ENCODE measurements around the gene ID2. TPM values are rescaled to one million over a fixed set of nuclear protein-coding genes. Genes with fewer than 3 reads are reported as not detected.
"Not testable (repeated sequence)": the region's sequence is repeated elsewhere in the genome, so short reads cannot be mapped to it uniquely, and the experiment has no call there.

Gene ID2
- total RNA-seq, 1 donor from 2014 or later, result 378 TPM

DNA sequence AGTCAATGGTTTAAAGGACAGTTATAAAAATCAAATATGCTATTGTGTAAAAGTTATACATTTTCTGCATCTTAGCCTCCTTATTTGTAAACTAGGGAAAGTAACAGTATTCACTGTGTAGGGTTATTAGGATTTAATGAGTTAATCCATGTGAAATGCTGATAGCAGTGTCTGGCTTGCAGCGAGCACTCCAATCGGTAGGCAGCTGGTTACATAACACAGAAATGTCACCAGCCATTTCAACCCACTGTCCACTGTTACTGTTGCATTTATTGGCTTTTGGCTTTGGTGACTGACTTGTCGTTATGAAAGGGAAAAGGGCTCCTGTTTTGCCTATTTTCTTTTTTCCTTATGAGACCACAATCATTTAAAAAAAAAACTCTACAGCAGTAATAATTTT is 38.9 kb downstream of the ID2 start:
- TF ChIP-seq POLR2A (IDR thresholded peaks at IDR 0.05) (no peak), POLR2AphosphoS5 (IDR thresholded peaks at IDR 0.05; ENCODE audit: insufficient read depth in 1 of 2, low read depth in 1 of 2) (no peak)
- TF ChIP-seq, protein P1, sequence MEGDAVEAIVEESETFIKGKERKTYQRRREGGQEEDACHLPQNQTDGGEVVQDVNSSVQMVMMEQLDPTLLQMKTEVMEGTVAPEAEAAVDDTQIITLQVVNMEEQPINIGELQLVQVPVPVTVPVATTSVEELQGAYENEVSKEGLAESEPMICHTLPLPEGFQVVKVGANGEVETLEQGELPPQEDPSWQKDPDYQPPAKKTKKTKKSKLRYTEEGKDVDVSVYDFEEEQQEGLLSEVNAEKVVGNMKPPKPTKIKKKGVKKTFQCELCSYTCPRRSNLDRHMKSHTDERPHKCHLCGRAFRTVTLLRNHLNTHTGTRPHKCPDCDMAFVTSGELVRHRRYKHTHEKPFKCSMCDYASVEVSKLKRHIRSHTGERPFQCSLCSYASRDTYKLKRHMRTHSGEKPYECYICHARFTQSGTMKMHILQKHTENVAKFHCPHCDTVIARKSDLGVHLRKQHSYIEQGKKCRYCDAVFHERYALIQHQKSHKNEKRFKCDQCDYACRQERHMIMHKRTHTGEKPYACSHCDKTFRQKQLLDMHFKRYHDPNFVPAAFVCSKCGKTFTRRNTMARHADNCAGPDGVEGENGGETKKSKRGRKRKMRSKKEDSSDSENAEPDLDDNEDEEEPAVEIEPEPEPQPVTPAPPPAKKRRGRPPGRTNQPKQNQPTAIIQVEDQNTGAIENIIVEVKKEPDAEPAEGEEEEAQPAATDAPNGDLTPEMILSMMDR (IDR thresholded peaks at IDR 0.05), result no peak
- Histone ChIP-seq H3K9me3 (no peaks in the 10 kb centered on the region), H3K4me3 (no peak overlapping the region), H3K27ac (no peak overlapping the region), H3K27me3 (no peaks in the 10 kb centered on the region), H3K4me1 (no peaks in the 10 kb centered on the region), H3K36me3 (no peaks in the 10 kb centered on the region)
- no peak for DNase-seq (ENCODE audit: extremely low spot score in 2 of 2)
- intact Hi-C loops (cut with DNase I), result no loop called here

DNA sequence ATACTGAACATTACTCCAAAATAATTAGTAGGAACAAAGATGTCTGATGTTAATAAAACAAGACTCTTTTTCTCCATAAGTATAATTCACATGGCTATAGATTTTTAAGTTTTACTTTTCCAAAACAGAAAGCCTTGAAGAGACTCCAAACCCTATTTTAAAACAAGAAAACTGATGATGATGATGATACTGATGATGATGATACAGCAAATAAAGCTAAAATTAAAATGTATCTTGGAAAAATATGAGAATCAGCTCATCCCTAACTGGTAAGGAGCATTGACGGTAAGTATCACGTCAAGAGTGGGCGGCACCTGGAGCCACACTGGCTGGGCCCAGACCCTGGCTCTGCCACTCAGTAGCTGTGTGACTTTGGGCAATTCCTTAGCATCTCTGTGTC is 39.6 kb downstream of the ID2 start:
- TF ChIP-seq POLR2A (IDR thresholded peaks at IDR 0.05) (no peak), POLR2AphosphoS5 (IDR thresholded peaks at IDR 0.05; ENCODE audit: insufficient read depth in 1 of 2, low read depth in 1 of 2) (no peak)
- TF ChIP-seq, protein P1 (IDR thresholded peaks at IDR 0.05), result no peak
- no peaks in the 10 kb centered on the region for H3K4me1 ChIP-seq
- intact Hi-C loops (cut with DNase I), result no loop called here
- H3K36me3 ChIP-seq, result no peaks in the 10 kb centered on the region
- H3K9me3 ChIP-seq, result no peaks in the 10 kb centered on the region
- no peak overlapping the region for H3K27ac ChIP-seq
- no peak for DNase-seq (ENCODE audit: extremely low spot score in 2 of 2)
- H3K27me3 ChIP-seq, result no peaks in the 10 kb centered on the region
- no peak overlapping the region for H3K4me3 ChIP-seq

DNA sequence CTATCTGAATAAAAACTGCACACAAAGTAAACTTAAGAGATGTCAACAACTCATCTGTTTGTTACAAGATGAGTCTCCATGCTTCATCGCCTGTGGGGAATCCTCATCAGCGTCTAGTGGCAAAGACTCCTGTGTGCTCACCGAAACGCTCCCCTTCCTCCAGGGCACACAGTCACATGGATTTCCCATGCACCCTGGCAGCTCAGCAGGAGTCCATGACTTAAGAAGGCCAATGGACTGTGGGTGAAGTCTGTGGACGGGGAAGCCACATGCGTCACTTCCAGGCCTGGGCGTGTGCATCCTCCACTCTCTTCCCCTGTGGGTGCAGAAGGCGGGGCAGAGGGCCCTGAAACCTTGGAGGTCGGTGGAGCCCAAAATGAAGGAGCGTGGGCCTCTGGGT is 41.1 kb downstream of the ID2 start:
- Histone ChIP-seq H3K4me1 (no peaks in the 10 kb centered on the region), H3K4me3 (no peak overlapping the region), H3K27me3 (no peaks in the 10 kb centered on the region), H3K9me3 (no peaks in the 10 kb centered on the region), H3K27ac (no peak overlapping the region), H3K36me3 (peaks cover 0 to 3% of the 10 kb centered on the region in 2 donors)
- TF ChIP-seq POLR2A (IDR thresholded peaks at IDR 0.05), result no peak
- TF ChIP-seq POLR2AphosphoS5 (IDR thresholded peaks at IDR 0.05; ENCODE audit: insufficient read depth in 1 of 2, low read depth in 1 of 2), result no peak
- TF ChIP-seq, protein P1 (IDR thresholded peaks at IDR 0.05), result no peak
- intact Hi-C loops (cut with DNase I), result no loop called here
- no peak for DNase-seq (ENCODE audit: extremely low spot score in 2 of 2)

DNA sequence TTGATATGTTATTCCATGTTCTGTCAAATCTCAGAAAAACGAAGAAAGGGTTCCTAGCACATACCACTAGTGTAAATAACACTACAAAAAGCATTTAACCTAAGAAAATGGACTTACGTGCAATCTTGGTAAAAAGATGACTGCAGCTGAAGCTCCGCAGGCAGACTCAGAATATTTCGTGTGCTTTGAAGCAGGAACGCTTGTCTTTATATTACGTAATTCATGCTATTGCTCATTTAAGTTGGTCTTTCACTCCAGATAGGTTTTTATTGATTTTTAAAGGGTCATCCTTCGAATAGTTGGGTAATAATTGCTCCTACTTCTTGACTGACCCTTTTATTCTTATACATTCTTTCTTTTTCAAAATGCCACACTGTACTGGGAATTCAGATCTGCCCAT is 44.0 kb downstream of the ID2 start:
- no peak overlapping the region for H3K4me3 ChIP-seq
- TF ChIP-seq, protein P1 (IDR thresholded peaks at IDR 0.05), result no peak
- no peak for TF ChIP-seq POLR2AphosphoS5 (IDR thresholded peaks at IDR 0.05; ENCODE audit: insufficient read depth in 1 of 2, low read depth in 1 of 2)
- no peak for TF ChIP-seq POLR2A (IDR thresholded peaks at IDR 0.05)
- no peaks in the 10 kb centered on the region for H3K4me1 ChIP-seq
- peaks cover 0 to 23% of the 10 kb centered on the region in 2 donors for H3K36me3 ChIP-seq
- H3K27ac ChIP-seq, result no peak overlapping the region
- H3K27me3 ChIP-seq, result no peaks in the 10 kb centered on the region
- intact Hi-C loops (cut with DNase I), result no loop called here
- H3K9me3 ChIP-seq, result no peaks in the 10 kb centered on the region
- no peak for DNase-seq (ENCODE audit: extremely low spot score in 2 of 2)

DNA sequence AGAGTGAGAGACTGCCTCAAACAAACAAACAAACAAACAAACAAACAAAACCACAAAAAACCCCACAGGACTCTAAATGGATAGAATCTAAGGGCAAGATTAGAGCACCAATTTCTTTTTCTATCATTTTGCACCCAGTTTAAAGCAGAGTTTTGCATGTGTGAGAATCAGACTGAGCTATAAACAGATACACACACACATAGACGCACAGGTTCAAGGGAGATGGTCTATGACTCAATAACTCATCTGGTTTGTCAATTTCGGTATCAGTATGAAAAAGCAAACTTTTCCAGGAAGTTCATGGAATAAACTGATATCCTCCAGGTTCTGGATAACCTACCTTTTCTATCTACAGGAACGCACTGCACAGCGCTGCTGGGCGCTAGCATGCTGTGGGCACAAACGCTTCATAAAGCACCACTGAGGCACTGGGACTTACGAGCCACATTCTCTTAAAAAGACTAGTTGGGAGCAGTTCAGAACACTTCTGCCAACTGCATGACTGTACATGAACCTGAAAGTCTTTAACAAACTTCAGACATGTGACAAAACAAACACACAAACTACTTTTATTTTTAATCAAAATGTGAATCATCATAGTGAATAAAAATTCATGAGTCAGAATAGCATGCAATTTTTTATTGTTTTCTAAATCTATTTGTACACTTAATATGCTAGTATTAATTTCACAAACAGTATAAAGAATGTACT is 46.6 kb downstream of the ID2 start:
- H3K4me1 ChIP-seq, result no peaks in the 10 kb centered on the region
- intact Hi-C loops (cut with DNase I), result no loop called here
- no peak for TF ChIP-seq POLR2AphosphoS5 (IDR thresholded peaks at IDR 0.05; ENCODE audit: insufficient read depth in 1 of 2, low read depth in 1 of 2)
- no peak for TF ChIP-seq POLR2A (IDR thresholded peaks at IDR 0.05)
- TF ChIP-seq, protein P1 (IDR thresholded peaks at IDR 0.05), result no peak
- H3K9me3 ChIP-seq, result no peaks in the 10 kb centered on the region
- no peak overlapping the region for H3K4me3 ChIP-seq
- peaks cover 0 to 45% of the 10 kb centered on the region in 2 donors for H3K36me3 ChIP-seq
- no peaks in the 10 kb centered on the region for H3K27me3 ChIP-seq
- H3K27ac ChIP-seq, result no peak overlapping the region
- DNase-seq (ENCODE audit: extremely low spot score in 2 of 2), result no peak

DNA sequence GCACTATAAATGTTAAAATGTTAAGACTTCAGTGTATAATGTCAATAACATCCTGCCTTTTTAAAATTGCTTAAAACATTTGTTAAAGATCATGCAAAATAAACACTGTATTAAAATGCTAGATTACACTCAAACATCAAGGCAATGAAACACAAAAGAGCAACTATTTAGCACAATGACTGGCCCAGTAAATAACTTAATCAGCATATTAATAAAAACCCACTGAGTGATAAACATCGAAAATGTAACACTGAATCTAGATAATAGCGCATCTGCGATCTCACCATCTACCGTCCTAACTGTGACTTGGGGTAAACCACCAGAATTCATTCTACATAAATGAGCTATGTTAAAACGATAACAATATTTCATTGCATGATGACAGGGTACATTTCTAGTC is 47.2 kb downstream of the ID2 start:
- intact Hi-C loops (cut with DNase I), result not testable (repeated sequence)

More for the DNA sequence above, 47.2 kb downstream of the ID2 start:
- not testable (repeated sequence) for H3K27ac ChIP-seq; DNase-seq (ENCODE audit: extremely low spot score in 2 of 2); H3K4me3 ChIP-seq; H3K9me3 ChIP-seq; H3K27me3 ChIP-seq; H3K4me1 ChIP-seq
- H3K36me3 ChIP-seq, result peaks cover 0 to 51% of the 10 kb centered on the region in 2 donors
